ENCODE results near the gene WWP2. TPM values are rescaled to one million over a fixed set of nuclear protein-coding genes. Genes with fewer than 3 reads are reported as not detected.
"Not testable (repeated sequence)": the region's sequence is repeated elsewhere in the genome, so short reads cannot be mapped to it uniquely, and the experiment has no call there.

Gene WWP2
- total and polyA plus RNA-seq, 7 donors: 12.2 to 26.0 (median 19.0) TPM

- DNase-seq (no peak), ATAC-seq (no peak)
- Histone ChIP-seq H3K4me3 (no peak overlapping the region), H3K27ac (no peak overlapping the region), H3K9me3 (no peaks in the 10 kb centered on the region), H3K4me1 (no peaks in the 10 kb centered on the region), H3K36me3 (ENCODE audit: insufficient read depth in 1 of 2, low read depth in 1 of 2) (peaks cover 0 to 28% of the 10 kb centered on the region in 2 donors), H3K27me3 (ENCODE audit: insufficient read depth in 3 of 3, low read length in 2 of 3) (no peaks in the 10 kb centered on the region)
- peak; percentile 26 for TF ChIP-seq CTCF (IDR thresholded peaks at IDR 0.05)
- intact Hi-C loops (cut with DNase I): loop anchor here in 1 of 2 donors (2.0 kb wide), 1 partner anchor 62 kb away; no protein-coding TSS in a partner anchor
- 62 to 66% (median 66%) methylated on average over 8 of the region's 8 CpGs for WGBS, 3 donors
Observed at GRCh38 chr16:69798466-69798865, 36.3 kb downstream of the WWP2 start.

GRCh38 chr16:69799611-69800031 is 37.5 kb downstream of the WWP2 start:
- DNase-seq: no peak
- no peak for TF ChIP-seq CTCF (IDR thresholded peaks at IDR 0.05)
- Histone ChIP-seq H3K27ac (no peak overlapping the region), H3K36me3 (ENCODE audit: insufficient read depth in 1 of 2, low read depth in 1 of 2) (peaks cover 0 to 37% of the 10 kb centered on the region in 2 donors), H3K4me3 (no peak overlapping the region), H3K9me3 (no peaks in the 10 kb centered on the region), H3K4me1 (no peaks in the 10 kb centered on the region), H3K27me3 (ENCODE audit: insufficient read depth in 3 of 3, low read length in 2 of 3) (no peaks in the 10 kb centered on the region)
- ATAC-seq: peak in 1 of 4 donors; percentile 26
- 71 to 79% (median 74%) methylated on average over 11 of the region's 11 CpGs for WGBS, 3 donors
- intact Hi-C loops (cut with DNase I): loop anchor here in 1 of 2 donors (2.0 kb wide), 1 partner anchor 61 kb away; no protein-coding TSS in a partner anchor

- ATAC-seq: no peak
- Histone ChIP-seq H3K36me3 (ENCODE audit: insufficient read depth in 1 of 2, low read depth in 1 of 2) (peaks cover 0 to 32% of the 10 kb centered on the region in 2 donors), H3K27ac (no peak overlapping the region), H3K4me3 (no peak overlapping the region), H3K9me3 (no peaks in the 10 kb centered on the region), H3K4me1 (peaks cover 8% of the 10 kb centered on the region), H3K27me3 (ENCODE audit: insufficient read depth in 3 of 3, low read length in 2 of 3) (no peaks in the 10 kb centered on the region)
- intact Hi-C loops (cut with DNase I): no loop called here
- no peak for TF ChIP-seq CTCF (IDR thresholded peaks at IDR 0.05)
- 56 to 65% (median 58%) methylated on average over 1 of the region's 1 CpG for WGBS, 3 donors
- DNase-seq: no peak
Observed at GRCh38 chr16:69804297-69804696, 42.2 kb downstream of the WWP2 start.

GRCh38 chr16:69806776-69807175 is 44.6 kb downstream of the WWP2 start:
- ATAC-seq; H3K27ac ChIP-seq; H3K9me3 ChIP-seq; H3K4me1 ChIP-seq; DNase-seq; H3K4me3 ChIP-seq; H3K27me3 ChIP-seq (ENCODE audit: insufficient read depth in 3 of 3, low read length in 2 of 3): not testable (repeated sequence)
- peaks cover 0 to 24% of the 10 kb centered on the region in 2 donors for H3K36me3 ChIP-seq (ENCODE audit: insufficient read depth in 1 of 2, low read depth in 1 of 2)
- intact Hi-C loops (cut with DNase I): loop anchor here in 1 of 2 donors (2.0 kb wide), 1 partner anchor 20 kb away; no protein-coding TSS in a partner anchor

GRCh38 chr16:69812688-69813014 is 50.5 kb downstream of the WWP2 start:
- H3K9me3 ChIP-seq: peaks cover 3% of the 10 kb centered on the region
- DNase-seq (no peak), ATAC-seq (no peak)
- H3K36me3 ChIP-seq (ENCODE audit: insufficient read depth in 1 of 2, low read depth in 1 of 2): peaks cover 0 to under 1% of the 10 kb centered on the region in 2 donors
- intact Hi-C loops (cut with DNase I): no loop called here
- H3K27ac ChIP-seq: no peak overlapping the region
- H3K4me1 ChIP-seq: no peaks in the 10 kb centered on the region
- TF ChIP-seq CTCF (IDR thresholded peaks at IDR 0.05): no peak
- 98% methylated on average over 2 of the region's 2 CpGs for WGBS, 3 donors
- H3K4me3 ChIP-seq: no peak overlapping the region
- no peaks in the 10 kb centered on the region for H3K27me3 ChIP-seq (ENCODE audit: insufficient read depth in 3 of 3, low read length in 2 of 3)

Measured in psoas muscle (tissue), 8 donors.